GM21528 (cell line): ENCODE data around the gene FAM89B.

Experiments
- ATAC-seq: cut with Tn5 transposase; IDR thresholded peaks from one replicate; pipeline ENCODE4 v1.9.1; 2021; ENCODE audit warnings: mild to moderate bottlenecking, moderate library complexity; ENCODE audit not compliant: unreplicated experiment, low FRiP score

The FAM89B gene

DNA sequence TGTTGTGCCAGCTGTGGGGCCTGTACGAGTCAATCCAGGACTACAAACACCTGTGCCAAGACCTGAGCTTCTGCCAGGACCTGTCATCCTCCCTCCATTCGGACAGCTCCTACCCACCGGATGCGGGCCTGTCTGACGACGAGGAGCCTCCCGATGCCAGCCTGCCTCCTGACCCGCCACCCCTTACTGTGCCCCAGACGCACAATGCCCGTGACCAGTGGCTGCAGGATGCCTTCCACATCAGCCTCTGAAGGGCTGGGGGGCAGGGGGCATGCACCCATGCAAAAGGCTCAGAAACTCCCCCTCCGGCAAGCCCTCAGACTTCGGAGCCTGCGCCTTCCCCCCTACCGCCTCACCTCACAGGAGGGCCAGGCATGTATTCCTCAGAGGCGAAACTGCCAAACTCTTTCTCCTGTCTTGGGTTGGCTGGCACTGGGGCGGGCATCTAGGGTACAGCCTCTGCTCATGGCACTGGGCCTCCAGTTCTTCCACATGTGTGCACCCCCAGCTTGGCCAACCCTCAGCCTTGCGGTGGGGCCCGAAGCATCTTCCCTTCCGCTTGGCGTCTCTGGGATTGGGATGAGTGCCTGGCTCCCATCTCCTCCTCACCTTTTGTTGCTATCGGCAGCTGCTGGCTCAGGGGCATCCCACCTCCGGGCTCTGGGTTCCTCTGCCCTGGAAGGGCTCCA lies 1.2 kb downstream of the FAM89B start:
- no peak for ATAC-seq

DNA sequence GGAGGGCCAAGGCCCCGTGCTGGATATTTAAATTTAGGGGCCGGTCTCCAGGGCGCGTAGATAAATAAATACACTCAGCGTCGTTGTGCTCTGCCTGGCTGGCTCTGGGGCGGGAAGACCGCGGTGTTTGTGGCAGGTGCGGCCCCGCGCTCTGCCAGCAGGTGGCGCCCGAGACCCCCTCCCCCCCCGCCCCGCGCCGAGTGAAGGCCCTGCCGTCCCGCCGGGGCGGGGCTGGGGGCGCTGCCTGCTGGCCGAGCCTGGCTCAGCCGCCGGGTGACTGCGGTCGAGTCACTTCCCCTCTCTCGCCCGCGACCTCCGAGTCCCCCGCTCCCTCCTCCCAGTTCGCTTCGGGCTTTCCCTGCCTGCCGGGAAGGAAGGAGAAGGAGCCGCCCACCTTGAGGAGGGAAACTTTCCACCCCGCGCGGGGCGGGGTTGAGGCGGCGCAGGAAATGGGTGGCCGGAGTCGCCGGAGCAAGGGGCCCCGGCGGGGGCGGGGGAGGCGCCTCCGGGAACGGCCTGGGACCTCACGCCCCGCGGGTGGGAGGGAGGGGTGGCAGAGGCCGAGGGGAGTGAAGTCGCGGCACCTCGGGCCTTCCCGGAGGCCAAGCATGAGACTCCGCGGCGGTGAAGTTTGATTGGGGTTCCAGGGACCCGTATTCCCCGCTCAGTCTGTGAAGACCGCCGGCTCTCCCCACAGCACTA lies 1.9 kb downstream of the FAM89B start:
- ATAC-seq: no peak

DNA sequence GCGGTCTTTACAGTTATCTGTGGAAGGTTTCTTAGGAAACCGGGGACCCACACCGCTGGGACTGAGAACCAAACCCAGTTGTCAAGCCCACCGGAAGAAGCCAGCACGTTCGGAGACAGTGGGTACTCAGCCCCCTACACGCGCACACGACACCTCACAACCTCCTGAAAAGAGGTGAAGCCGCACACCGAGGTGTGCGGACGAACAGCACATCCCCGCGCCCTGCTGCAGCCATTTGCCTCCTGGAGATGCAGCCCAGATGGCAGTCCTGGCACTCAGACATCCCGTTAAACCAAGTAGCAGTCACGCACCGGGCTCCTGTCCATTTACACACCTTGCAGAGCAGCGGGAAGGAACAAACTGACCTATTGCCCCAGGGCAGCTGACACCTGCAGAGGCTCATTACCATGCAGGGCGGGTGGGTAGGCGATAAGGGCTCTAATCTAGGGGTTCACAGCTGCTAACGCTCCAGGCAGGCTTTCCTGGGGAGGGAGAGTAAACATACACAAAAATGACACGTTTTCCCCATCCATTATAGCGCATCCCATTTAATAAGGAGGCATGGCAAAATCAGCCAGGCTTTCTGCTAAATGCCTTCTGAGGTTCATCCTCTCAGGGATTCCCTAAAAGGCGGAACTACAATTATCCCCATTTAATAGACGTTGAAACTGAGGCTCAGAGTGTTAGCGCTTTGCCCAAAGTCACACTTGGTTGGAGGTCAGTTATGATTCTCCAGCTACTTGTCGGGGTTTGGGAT lies 2.7 kb downstream of the FAM89B start:
- no peak for ATAC-seq

DNA sequence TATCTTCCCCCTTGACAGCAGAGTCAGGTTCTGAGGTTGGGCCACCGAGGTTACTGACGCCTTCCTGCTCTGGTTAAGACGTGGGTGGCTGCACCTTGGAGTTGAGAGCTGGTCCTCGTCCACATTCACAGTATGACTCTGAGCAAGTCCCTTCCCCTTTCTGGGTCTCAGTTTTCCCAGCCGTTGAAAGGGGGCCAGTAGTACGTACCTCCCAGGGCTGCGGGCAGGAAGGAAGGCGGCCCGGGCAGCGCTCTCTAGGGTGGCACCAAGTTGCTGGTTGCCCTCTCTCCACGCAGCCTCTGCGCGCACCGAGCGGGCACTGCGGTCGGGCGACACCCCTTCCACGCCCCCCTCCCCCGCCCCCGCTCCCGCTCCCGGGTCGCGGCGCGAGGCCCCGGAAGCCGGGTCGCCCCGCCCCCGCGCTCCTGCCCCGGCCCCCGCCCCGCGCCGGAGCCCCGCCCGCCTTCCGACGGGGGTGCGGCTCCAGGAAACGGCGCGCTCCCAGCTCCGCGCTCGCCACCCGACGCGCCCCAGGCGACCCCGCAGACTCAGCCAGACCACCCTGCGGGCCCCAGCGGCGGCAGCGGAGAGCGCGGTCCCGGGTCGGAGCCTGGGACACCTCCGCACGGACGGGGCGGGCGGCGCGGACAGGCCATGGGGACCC lies 3.4 kb downstream of the FAM89B start, which contains the start of gene EHBP1L1:
Gene EHBP1L1, plus strand, starts transcription at position 486 of the 664 bp plus-strand sequence. CDS start 250 bp downstream, outside the sequence.
- ATAC-seq: no peak

DNA sequence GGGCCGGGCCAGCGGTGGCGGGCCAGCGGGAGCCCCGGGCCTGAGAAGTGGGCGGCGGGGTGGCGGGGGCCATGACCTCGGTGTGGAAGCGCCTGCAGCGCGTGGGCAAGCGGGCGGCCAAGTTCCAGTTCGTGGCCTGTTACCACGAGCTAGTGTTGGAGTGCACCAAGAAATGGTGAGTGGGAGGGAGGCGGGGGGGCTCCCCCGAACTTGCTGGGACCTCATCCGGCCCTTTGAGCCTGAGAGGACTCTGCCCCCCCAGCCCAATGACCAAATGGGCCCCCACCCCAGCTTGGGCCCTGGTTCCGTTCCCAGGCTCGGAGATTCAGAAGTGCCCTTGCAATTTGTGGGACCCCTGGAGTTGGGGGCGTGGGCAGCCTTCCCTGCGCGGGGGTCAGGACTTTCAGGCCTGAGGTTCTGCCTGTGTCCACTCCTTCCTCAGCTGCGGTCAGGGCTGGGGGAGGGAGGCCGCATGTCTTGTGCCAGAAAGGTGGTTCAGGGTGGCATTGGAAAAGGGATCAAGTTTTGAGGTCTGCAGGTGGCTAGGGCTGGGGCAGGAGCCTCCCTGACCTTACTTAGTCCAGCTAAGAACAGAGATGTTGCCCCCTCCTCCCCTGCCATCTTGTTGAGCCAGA lies 4.0 kb downstream of the FAM89B start:
- no peak for ATAC-seq

DNA sequence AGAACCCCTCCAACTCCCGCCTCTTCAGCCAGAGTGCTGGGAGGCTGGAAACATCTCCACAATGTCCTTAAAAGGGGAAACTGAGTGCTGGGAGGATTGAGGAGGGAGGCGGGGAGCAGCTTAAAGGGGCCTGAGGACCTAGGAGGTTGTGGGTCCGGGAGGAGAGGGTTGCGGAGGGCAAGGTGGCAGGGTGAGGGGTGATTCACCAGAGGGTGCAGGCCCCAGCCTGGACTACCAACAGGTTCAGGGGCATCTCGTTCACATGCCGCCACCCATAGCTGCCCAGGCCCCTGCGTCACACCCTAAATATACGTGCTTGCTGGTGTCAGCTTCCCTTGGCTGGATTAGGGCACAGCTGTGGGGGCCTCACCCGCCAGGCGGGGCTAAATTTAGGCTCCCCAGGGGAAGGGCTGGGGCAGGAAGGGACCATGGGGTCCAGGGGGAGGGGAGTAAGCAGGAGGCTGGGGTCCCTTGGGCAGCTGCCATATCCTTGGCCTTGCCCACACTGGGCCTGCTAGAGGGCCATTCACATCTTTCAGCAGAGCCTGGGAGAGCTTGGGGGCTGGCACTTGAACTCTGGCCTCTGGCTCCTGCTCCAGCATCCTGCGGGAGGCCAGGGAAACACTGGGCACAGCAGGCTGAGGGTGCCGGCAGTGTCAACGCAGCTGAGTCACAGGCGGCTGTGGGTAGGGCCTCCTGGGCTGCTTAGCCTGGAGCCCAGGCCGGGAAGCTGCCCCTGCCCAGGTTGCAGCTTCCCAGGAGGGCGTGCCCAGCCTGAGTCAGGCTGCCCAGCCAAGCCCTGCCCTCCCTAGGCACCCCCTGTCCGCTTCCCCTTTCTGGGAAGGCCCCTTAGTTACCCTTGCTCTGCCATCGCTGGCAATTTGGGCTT lies 4.8 kb downstream of the FAM89B start:
- no peak for ATAC-seq

DNA sequence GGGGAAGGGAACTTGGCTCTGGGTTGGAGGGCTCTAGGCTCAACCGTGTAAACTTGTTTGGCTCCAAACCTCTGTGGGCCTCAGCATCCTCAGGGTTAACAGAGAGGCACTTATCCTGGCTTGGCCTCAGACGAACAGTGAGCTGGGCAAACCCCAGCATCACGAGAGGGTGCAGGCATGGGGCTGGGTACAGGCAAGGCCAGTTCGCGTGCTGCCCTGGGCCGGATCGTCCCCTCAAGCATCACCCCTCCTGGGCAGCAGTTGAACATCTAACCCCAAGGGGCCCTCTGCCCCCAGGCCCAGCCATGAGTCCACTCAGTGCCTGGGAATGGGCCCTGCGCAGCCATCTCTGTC lies 5.4 kb downstream of the FAM89B start:
- no peak for ATAC-seq

DNA sequence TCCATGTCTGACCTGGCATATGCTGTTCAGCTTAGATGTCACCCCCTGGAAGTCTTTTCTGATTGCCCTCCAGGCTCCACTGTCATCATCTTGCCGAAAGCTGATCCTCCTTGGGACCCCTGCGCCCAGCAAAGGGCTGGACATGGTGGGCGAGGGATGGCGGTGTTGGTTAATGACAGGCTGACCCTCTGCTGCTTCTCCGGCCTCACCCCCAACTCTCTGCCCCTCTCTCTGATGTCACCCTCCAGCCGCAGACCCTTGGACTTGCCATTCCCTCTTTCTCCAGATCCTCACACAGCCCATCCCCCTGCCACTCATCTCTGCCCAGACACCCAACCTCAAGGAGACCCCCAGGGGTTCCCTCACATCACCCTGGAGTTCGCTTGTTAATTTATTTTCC lies 5.8 kb downstream of the FAM89B start:
- ATAC-seq: no peak

DNA sequence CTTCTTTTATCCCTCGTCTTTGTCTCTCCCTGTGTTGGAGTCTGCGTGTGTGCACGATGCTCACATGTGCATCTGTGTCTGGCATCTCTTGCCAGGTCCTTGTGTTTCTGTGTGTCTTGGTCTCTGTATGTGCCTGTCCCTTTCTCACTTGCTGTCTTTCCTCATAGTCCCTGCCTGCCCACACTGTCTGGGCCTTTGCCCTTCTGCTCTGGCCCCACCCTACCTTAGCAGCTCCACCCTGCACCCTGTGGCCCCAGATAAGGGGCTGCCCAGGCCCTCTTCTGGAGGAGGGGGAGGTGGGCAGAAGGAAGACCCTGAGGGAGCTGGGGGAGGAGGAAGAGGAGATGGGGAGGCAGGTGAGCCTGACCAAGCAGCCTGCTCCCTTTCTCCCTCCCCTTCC lies 6.3 kb downstream of the FAM89B start:
- no peak for ATAC-seq

DNA sequence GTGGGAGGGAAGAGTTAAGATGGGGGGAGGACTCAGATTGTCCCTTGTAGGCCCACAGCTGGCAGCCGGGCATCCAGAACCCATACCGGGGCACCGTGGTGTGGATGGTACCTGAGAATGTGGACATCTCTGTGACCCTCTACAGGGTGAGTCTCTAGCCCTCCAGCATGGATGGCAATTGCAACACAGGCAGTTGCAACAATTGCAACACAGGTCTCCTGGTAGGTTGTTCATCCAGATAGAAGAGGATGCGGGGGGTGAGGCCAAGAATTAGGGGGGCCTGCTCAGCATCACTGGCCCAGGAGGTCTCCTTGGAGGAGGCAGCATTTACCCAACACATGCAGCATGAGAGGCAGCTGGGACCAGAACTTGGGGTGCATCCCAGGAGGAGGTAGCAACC lies 7.0 kb downstream of the FAM89B start:
- ATAC-seq: no peak

DNA sequence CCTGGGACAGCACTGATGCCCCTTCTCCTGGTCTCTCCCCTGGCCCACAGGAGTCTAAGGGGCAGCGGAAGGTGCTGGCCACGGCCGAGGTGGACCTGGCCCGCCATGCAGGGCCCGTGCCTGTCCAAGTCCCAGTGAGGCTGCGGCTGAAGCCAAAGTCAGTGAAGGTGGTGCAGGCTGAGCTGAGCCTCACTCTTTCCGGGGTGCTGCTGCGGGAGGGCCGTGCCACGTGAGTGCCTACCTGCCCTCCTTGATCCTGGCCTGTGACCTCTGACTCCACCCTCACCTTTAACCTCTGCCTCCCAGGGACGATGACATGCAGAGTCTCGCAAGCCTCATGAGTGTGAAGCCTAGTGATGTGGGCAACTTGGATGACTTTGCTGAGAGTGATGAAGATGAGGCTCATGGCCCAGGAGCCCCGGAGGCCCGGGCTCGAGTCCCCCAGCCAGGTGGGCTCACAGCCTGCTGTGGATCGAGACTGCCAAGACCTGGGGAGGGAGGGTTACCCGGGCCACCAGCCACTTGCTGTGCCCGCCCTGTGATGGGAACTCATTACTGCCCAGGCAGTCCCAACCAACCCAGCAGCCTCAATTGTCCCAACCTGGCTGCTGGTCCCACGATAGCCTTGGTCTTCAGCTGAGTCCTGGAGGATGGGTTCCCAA lies 7.8 kb downstream of the FAM89B start:
- no peak for ATAC-seq

DNA sequence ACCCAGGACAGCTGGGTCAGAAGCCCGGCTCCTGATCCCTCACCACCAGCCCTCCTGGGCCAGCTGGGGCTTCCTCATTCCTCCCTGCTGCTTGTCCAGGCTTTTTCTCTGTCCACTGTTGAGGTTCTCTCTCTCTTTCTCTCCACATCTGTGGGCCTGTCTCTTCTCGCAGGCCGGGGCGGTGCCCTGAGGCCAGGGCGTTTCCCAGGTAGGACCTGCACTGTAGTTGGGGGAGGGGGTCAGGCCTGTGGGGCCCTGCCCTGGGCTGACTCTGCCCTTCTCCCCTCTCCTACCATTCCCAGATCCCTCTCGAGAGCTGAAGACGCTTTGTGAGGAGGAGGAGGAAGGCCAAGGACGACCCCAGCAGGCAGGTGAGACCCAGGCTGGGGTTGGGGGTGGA lies 8.4 kb downstream of the FAM89B start:
- ATAC-seq: no peak

DNA sequence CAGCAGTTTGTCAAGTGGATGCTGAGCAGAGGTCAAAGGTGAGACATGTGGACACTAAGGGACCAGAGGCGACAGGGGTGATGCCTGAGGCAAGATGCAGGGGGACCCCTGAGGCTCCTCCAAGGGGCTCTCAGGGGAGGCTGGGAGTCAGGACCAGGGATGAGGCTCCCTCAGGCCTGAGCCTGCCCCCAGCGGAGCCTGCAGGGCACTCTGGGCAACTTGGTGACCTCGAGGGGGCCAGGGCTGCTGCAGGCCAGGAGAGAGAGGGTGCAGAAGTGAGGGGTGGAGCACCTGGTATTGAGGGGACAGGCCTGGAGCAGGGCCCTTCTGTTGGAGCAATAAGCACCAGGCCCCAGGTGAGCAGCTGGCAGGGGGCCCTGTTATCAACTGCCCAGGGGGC lies 9.6 kb downstream of the FAM89B start:
- ATAC-seq: no peak

DNA sequence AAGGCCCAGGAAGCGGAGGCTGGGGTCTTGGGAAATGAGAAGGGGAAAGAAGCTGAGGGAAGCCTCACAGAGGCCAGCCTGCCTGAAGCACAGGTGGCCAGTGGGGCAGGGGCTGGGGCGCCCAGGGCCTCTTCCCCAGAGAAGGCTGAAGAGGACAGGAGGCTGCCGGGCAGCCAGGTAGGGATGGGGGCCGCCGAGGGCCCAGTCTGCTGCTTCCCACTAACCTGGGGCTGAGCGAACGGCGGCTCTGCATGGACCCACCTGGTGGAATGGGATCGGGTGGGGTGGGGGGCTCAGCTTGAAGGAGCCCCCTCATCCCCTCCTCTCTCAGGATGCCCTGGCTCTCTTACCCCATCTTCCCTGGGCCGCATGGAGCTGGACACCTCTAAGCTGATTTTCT lies 11.3 kb downstream of the FAM89B start:
- ATAC-seq: no peak

DNA sequence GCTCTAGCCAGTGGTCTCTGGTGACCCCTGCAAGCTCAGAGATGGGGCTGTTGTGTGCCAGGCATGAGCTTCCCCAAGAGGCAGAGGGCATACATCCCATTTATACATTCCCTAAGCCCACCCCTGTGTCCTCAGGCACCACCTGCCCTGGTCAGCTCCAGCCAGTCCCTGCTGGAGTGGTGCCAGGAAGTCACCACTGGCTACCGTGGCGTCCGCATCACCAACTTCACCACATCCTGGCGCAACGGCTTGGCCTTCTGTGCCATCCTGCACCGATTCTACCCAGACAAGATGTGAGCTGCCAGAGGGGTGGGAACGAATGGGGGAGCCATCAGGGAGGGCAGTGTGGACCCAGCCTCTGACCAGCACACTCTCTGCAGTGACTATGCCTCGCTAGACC lies 11.8 kb downstream of the FAM89B start:
- ATAC-seq: no peak

DNA sequence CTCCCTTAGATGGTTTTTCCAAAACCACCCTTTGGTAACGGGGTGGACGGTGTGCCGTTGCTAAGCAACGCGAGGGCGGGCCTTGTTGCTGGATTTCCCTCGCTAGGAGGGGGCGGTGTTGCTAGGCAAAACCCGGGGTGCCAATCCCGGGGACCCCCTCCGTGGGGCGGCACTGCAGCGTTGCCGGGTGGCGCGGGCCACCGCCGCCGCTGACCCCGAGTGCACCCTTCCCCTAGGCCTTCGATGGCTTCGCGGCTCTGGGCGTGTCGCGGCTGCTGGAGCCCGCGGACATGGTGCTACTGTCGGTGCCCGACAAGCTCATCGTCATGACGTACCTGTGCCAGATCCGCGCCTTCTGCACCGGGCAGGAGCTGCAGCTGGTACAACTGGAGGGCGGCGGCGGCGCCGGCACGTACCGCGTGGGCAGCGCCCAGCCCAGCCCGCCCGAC lies 12.4 kb downstream of the FAM89B start:
- ATAC-seq: no peak

DNA sequence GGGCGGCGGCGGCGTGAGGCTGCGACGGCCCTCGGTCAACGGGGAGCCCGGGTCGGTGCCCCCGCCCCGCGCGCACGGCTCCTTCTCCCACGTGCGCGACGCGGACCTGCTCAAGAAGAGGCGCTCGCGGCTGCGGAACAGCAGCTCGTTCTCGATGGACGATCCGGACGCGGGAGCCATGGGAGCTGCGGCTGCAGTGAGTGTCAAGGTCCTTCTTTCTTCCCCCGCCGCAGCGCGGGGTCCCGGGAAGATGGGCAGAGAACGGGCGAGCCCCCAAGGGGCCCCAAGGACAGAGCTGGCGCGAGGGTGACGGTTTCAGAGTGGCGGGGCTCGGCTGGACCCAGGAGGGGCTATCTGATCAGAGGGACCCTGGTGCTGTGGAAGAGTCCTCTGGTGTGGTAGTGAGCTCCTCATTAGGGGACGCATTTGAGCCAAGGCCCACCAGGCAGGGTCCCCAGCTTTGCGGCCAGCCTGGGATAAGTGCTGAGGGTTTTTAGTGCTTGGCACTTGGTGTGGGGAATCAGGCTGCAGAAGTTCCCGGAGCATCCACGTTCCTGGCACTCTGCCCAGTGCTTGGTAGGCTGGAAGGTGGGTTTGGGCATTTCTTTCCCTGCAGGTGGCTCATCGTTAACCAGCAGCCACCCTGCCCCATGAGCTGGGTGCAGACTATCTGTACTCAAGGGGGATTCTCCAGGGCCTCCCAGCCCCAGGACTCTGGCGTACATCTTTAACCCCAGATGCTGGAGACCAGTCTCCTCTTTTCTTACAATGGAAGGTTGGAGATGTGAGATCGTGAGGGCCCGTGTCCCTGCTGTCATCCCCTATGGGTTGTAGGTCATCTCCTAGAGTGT lies 13.3 kb downstream of the FAM89B start:
- ATAC-seq: no peak

DNA sequence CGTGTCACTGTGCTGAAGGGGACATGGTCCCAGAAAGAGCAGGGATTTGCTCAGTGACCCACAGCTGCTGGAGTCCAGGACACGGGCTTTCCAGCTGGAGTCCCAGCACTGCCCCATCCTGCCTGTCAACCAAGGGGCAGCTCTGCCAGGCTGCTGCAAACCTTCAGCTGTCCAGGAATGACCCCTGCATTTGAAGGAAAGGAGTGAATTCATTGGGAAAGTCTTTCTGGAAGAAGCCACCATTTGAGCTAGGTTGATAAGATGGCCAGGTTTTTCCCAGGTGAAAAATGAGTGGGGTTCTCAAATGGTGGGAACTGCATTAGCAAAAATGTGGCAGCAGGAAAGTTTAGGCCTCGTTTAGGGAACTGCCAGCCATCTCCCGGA lies 13.9 kb downstream of the FAM89B start:
- no peak for ATAC-seq
